ENCODE data around the gene OCLN.
"Not testable (repeated sequence)": the region's sequence is repeated elsewhere in the genome, so short reads cannot be mapped to it uniquely, and the experiment has no call there.

Gene OCLN

GRCh38 chr5:69530561-69531405, 38.2 kb downstream of the OCLN start:
- FAIRE-seq = no peak

GRCh38 chr5:69531406-69531801, 38.8 kb downstream of the OCLN start:
- no peak for FAIRE-seq

GRCh38 chr5:69537911-69538310, 45.3 kb downstream of the OCLN start:
- FAIRE-seq = not testable (repeated sequence)

GRCh38 chr5:69538735-69539134, 46.1 kb downstream of the OCLN start:
- not testable (repeated sequence) for FAIRE-seq

GRCh38 chr5:69541347-69541746, 48.8 kb downstream of the OCLN start:
- not testable (repeated sequence) for FAIRE-seq

- not testable (repeated sequence) for FAIRE-seq
These were observed 50.4 kb downstream of the OCLN start for GRCh38 chr5:69542838-69543618.

- not testable (repeated sequence) for FAIRE-seq
These were observed 52.0 kb downstream of the OCLN start for GRCh38 chr5:69544602-69545001.

GRCh38 chr5:69559908-69560330, 67.3 kb downstream of the OCLN start, which contains the start of gene GTF2H2C:
Gene GTF2H2C, plus strand, starts transcription at chr5:69560191. Its CDS starts 4,942 bp downstream, at chr5:69565133.
- FAIRE-seq = not testable (repeated sequence)

GRCh38 chr5:69560587-69561431, 68.2 kb downstream of the OCLN start:
- FAIRE-seq = not testable (repeated sequence)

GRCh38 chr5:69566172-69566571, 73.6 kb downstream of the OCLN start:
- not testable (repeated sequence) for FAIRE-seq

- not testable (repeated sequence) for FAIRE-seq
These were observed 75.5 kb downstream of the OCLN start for GRCh38 chr5:69568072-69568471.

GRCh38 chr5:69583356-69583755, 90.8 kb downstream of the OCLN start:
- FAIRE-seq = not testable (repeated sequence)

- FAIRE-seq = not testable (repeated sequence)
These were observed 103.7 kb downstream of the OCLN start for GRCh38 chr5:69596114-69596840.

GRCh38 chr5:69601947-69602346, 109.4 kb downstream of the OCLN start:
- not testable (repeated sequence) for FAIRE-seq

- FAIRE-seq = not testable (repeated sequence)
These were observed 114.2 kb downstream of the OCLN start for GRCh38 chr5:69606839-69607238.
